ENCODE results near the gene SCARF2.
A peak's percentile ranks its signal among the peaks of the same experiment; 100 is the strongest.

SCARF2 gene

GRCh38 chr22:20431511-20432192 lies 6.0 kb downstream of the SCARF2 start:
- H3K4me3 ChIP-seq (ENCODE audit: low read depth, low read length): no peak overlapping the region
- no peak for DNase-seq (ENCODE audit: low read depth)
- no peak for TF ChIP-seq MYC (IDR thresholded peaks at IDR 0.05; ENCODE audit: low read depth, low read length)
- no peak for TF ChIP-seq POLR2A (IDR thresholded peaks at IDR 0.05; ENCODE audit: extremely low read depth, insufficient read length)
- TF ChIP-seq, protein P1, sequence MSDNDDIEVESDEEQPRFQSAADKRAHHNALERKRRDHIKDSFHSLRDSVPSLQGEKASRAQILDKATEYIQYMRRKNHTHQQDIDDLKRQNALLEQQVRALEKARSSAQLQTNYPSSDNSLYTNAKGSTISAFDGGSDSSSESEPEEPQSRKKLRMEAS (IDR thresholded peaks at IDR 0.05; ENCODE audit: low read depth, low read length): no peak
- TF ChIP-seq CTCF (IDR thresholded peaks at IDR 0.05; ENCODE audit: low read depth, low read length): no peak

DNA sequence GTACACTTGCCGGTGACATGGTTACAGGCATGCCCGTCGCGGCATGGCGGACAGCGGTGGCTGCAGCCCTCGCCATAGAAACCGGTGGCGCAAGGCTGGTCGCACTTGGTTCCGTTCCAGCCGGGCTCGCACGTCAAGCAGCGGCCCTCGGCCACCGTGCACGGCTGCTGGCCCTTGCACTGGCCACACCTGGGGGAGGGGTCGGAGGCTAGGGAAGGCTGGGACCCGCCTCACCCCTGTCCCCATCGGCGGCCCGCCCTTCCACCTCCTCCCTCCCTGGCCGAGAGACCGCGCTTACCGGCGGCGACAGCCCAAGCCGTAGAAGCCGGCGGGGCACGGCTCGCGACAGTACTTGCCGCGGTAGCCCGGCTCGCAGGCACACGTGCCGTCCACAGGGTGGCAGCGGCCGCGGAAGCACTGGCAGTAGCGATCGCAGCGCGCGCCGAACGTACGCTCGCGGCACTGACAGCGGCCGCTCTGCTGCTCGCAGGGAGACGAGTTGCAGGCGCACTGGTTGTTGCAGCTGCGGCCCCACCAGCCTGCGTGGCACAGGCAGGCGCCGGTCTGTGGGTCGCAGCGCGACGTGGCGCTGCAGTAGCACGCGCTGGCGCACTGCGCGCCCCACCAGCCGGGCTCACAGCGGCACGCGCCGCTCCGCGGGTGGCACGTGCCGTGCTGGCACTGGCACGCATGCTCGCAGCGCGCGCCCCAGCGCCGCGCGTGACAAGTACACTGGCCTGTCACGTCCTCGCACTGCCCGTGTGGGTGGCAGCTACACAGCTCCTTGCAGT lies 6.7 kb downstream of the SCARF2 start:
- TF ChIP-seq, protein P1 (IDR thresholded peaks at IDR 0.05; ENCODE audit: low read depth, low read length): no peak
- TF ChIP-seq CTCF (IDR thresholded peaks at IDR 0.05; ENCODE audit: low read depth, low read length) (peak; percentile 38), MYC (IDR thresholded peaks at IDR 0.05; ENCODE audit: low read depth, low read length) (no peak), POLR2A (IDR thresholded peaks at IDR 0.05; ENCODE audit: extremely low read depth, insufficient read length) (no peak)
- H3K4me3 ChIP-seq (ENCODE audit: low read depth, low read length): no peak overlapping the region
- peak; percentile 85 for DNase-seq (ENCODE audit: low read depth)

- TF ChIP-seq CTCF (IDR thresholded peaks at IDR 0.05; ENCODE audit: low read depth, low read length) (peak; percentile 25), POLR2A (IDR thresholded peaks at IDR 0.05; ENCODE audit: extremely low read depth, insufficient read length) (no peak)
- no peak for DNase-seq (ENCODE audit: low read depth)
- H3K4me3 ChIP-seq (ENCODE audit: low read depth, low read length): no peak overlapping the region
These were observed 7.4 kb downstream of the SCARF2 start for GRCh38 chr22:20430101-20430719.

DNA sequence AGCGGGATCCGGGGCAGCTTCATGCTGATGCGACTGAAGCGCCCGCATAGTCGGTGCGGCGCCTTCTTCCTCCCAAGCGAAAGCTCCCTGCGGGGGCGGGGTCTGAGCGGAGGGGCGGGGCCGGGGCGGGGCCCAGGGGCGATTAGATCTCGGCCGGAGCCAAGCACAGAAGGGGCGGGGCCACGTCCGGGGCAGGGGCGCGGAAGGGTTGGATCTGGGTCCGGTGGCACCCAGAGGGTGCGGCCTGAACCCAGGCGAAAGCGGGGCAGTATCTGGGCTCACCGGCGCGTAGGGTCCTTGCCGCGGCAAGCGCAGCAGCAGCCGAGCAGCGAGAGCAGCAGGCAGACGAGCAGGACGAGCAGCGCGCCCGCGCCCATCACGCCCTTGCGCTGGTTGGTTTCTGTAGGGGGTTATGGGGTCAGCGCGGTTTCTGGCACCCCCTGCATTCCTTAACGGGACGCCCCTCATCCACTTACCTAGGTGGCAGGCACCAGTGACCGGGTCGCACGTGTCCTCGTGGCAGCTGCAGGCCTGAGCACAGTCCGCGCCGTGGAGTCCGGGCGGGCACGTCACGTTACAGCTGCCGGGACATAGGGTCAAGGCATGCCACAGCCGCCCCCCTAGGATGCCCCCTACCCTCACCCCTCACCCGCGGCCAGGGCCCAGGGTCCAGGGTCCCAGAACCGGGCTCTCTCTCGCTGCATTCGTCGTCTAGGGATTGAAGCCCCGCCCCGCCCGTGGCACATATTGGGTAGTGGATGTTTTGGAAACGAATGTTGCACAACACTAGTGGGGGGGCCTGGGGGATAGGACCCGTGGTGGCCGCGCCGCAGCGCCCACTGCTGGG lies 8.1 kb downstream of the SCARF2 start:
- H3K4me3 ChIP-seq (ENCODE audit: low read depth, low read length): peak overlapping the region; percentile 48
- TF ChIP-seq CTCF (IDR thresholded peaks at IDR 0.05; ENCODE audit: low read depth, low read length) (no peak), MYC (IDR thresholded peaks at IDR 0.05; ENCODE audit: low read depth, low read length) (no peak), POLR2A (IDR thresholded peaks at IDR 0.05; ENCODE audit: extremely low read depth, insufficient read length) (no peak)
- TF ChIP-seq, protein P1 (IDR thresholded peaks at IDR 0.05; ENCODE audit: low read depth, low read length): no peak
- DNase-seq (ENCODE audit: low read depth): peak; percentile 78

DNA sequence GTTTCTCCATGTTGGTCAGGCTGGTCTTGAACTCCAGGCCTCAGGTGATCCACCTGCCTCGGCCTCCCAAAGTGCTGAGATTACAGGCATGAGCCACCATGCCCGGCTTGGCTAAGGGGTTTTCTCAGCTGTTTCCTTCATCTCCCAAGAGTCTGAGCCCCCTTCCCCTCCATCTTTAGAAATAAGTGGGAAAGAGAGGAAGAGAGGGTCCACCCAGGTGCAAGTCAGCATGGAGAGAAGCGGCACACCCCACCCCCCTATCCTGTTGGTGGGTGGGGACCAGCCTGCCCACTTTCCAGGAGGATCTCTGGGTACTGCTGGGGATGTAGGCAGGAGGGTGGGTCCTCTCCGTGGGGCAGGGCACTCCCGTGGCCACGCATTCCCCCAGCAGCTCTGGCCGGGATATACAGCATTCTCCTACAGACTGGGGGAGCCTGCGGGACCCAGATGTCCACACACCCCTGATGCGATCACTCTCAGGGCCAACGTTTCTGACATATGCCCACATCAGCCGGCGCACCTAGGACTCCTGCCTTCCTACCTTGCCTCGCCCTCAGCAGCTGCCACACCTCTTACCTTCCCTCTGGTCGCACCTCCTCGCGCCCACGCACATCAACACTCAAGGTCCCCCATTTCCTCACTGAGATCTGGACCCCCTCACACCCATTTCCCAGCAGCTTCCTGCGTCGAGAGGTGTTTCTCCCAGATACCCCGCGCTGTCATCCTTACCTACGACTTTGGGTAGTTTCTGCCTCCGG lies 8.9 kb downstream of the SCARF2 start:
- no peak overlapping the region for H3K4me3 ChIP-seq (ENCODE audit: low read depth, low read length)
- DNase-seq (ENCODE audit: low read depth): no peak
- TF ChIP-seq CTCF (IDR thresholded peaks at IDR 0.05; ENCODE audit: low read depth, low read length) (no peak), MYC (IDR thresholded peaks at IDR 0.05; ENCODE audit: low read depth, low read length) (no peak), POLR2A (IDR thresholded peaks at IDR 0.05; ENCODE audit: extremely low read depth, insufficient read length) (no peak)
- TF ChIP-seq, protein P1 (IDR thresholded peaks at IDR 0.05; ENCODE audit: low read depth, low read length): no peak
